GM11168 (cell line): ENCODE results near the gene SFXN5.
"Not testable (repeated sequence)": the region's sequence is repeated elsewhere in the genome, so short reads cannot be mapped to it uniquely, and the experiment has no call there.

Source experiments
- in situ Hi-C: fragments of 300-500 bp; cut with MboI; formaldehyde crosslinking; loops from one replicate; pipeline ENCODE4 v1.12.0; 2022; ENCODE audit warnings: low sequenced_read_pairs; ENCODE audit not compliant: unreplicated experiment

The SFXN5 gene

DNA sequence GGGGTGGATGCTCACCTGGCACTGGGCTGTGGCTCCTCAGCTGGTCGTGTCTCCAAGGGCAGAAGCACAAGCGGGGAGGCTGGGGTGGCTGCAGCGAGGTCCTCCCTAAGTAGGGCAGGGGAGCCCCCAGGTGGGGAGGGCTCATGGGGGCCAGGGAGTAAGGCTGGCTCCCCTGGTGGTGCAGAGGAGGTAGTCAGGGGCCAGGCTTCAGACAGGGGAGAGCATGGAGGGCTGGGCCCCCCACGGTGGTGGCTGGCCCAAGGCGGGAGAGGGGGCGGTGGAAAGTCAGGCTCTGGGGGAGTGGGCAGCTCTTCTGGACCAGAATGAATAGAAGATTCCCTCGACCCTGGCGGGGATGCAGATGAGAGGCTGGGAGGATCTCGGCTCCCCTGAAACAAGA lies 8.1 kb upstream of the SFXN5 start:
- in situ Hi-C loops: no loop called here

DNA sequence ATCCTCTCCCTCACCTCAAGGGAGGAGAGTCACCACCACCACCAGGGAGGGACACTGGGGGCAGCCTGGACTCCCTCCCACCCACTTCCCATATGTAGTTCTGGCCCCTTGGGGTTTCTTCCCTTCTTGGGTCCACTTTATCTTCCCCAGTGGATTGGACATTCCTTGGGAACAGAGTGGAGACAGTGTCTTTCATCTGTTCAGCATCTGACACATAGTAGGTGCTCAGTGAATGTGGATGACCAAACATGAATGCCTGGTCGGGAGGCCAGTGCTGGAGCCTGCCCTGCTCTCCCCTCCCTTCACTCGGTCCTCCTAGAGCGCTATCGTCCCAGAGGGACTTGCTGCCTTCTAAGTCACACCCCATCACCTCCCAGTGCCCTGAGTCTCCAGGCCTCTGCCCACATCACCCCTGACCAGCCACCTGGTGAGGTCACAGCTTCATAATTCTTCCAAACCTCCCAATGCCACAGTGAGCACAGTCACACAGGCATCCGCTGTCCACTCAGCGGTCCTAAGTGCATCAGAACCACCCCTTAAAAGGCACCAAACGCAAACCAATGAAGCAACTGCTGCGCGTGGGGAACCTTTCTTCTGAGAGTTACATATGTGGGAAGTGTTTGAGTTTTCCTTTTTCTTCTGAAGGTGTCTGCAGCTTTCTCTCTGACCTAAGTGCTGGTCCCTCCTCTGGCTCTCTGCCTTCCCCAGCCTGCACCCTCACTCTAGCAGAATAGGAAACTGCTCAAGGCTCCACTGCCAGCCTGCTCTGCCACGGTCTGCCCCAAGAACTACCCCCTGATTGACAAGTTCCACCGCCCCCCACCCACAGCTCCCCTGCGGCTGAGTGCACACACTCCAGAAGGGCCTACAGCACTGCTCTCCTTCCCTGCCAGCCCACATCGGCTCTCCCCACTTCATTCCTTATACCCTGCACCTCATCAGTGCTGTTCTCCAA lies 7.2 kb upstream of the SFXN5 start:
- in situ Hi-C loops: no loop called here

DNA sequence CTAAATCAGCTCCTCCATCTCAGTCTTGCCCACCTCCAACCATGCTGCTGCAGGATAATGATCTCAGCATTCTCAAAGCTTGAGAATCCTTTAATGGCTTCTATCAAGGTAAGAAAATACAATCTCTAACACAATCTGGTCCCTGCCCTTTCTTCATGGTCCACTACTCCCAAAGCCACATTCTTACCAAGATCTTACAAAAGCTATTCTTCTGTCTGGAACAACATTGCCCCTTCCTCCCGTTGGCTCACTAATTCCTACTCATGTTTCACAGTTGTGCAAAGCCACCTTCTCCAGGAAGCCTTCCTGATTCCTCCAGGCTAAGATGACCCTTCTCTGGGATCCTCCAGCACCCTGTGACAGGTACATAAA lies 5.9 kb upstream of the SFXN5 start:
- in situ Hi-C loops: no loop called here

DNA sequence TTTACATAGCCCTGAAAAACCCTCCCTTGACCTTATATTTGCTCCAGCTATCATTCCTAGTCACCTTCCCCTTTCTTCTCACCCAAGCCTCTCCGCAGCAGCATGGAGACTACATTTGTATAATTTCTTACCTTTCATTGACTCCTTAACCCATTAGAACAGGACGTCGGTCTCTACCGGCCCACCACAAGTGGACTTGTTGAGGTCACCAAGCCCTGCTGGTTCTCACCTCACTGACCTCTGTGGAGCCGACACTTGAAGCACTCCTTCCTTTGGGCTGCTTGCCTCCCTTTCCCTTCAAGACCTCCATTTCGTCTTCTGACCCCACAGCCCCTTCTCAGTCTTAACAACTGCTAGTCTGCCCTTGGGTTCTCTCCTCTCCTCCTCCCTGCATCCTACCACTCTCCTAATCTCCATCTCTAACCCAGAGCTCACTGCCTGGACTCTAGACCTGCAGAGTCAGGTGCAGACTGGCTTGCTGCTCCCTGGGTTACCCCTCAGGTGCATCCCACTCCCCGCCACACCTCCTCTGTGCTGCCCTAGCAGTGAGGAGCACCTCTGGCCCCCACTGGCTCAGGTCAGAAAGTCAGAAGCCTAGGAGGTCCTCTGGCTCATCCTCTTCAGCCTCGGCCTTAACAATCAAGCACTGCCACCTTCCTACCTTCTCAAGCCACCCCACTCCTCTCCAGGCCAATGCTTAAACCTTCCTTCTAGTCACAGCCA lies 5.3 kb upstream of the SFXN5 start:
- in situ Hi-C loops: no loop called here

DNA sequence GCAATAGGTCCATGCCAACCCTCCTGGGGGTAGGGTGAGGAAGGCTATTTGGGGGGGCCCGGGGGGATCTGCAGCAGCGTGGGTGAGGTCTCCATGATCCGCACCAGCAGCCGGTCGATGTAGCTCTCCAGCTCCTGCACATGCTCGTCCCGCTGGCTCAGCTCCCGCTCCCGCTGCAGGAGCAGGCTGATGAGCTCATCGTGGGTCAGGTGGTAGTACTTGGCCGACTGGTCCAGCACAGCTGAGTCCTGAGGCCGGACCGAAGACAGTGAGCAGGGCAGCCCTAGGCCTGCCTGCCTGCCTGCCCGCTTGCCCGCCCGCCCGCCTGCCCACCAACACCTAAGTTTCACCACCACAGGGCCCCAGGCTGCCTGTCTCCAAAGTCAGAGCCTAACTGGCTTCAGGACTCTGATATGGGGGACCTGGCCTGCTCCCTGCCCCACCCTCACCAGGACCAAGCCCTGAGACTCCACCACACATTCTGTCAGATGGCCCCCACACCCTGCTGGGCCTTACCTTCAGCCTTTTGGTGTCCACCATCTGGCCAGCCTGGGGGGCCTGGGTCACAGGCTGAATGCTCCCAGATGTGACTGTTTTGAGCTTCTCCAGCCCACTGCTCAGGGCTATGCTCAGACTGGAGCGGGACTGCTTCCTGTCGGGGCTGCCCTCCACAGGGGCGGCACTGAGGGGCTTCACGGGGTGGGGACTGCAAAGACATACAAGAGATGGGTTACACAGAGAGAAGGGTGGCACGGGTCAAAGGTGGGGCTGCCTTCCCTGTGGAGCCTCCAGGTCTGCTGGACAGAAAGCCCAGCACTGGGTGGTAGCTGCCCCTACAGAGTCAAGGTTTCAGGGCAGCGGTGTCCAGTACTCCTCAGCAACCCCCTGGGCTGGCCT lies 4.2 kb upstream of the SFXN5 start:
- in situ Hi-C loops: no loop called here

DNA sequence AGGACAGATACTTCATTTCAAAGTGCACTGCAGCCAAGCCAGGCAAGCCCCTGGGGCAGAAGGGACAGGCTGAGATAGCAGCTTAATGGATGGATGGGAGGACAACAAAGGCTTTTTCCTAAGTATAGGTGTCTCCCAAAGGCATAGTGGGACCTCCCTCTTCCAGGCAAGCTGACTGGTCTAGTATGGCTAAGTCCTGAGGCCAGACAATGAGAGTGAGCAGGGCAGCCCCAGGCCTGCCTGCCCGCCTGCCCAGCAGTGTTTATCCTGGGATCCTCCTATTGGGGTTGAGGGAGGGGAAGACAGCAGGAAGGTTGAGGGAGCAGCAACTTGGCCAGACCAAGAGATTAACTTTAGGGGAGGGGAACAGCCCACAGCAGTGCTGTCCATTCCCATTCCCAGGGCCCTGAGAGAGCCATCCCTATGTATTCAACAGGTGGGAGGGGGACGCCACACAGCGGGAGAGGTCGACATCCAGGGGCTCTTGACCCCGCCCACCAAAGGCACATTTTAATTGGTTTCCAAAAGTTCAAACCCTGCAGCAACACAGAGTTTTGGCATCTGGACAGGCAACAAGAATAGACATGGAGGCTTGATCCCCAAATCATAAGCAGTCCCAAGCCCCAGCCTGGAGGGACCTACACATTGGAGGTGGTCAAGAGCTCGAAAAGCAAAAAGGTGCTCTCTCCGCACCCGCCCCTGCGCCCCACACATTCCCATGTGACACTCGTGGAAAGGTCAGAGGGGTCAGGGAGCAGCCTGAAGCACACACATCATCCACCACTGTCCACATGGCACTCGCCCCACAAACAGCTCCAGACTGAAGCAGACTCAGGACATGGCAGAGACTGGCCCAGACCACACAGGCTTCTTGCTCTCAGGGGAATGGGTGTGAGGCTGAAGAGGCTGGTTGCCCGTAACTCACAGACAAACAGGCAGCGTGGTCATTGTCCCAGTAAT lies 2.9 kb upstream of the SFXN5 start:
- in situ Hi-C loops: no loop called here

DNA sequence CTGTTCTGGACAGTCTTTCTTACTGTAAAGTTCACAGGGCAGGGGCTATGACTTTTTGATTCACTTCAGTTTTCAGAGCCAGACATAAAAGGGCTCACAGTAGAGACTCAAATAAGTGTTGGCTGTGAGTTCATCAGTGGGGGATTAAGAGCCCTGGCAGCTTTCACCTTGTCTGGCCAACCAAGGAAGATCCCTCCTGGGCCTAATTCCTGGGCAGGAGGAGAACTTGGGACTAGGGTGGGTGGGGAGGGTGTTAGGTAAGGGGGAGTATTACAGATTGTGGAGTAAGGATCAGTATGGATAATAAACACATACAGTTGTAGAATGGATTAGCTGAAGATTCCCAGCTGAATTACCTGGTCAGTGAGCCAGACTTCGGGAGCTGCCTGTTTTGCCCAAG lies 904 bp upstream of the SFXN5 start:
- in situ Hi-C loops: no loop called here

DNA sequence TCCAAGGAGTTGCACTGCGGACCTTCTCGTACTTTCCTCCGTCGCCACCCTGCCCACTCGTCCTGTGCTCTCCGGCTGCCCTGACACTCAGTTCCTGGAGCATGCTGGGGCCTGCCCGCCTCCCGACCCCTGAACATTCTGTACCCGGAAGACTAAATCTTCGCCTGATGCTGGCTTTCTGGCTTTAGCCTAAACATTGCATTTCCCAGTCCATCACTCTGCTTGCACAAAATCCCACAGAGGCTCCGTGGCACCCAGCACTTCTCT lies 550 bp upstream of the SFXN5 start:
- in situ Hi-C loops: no loop called here

DNA sequence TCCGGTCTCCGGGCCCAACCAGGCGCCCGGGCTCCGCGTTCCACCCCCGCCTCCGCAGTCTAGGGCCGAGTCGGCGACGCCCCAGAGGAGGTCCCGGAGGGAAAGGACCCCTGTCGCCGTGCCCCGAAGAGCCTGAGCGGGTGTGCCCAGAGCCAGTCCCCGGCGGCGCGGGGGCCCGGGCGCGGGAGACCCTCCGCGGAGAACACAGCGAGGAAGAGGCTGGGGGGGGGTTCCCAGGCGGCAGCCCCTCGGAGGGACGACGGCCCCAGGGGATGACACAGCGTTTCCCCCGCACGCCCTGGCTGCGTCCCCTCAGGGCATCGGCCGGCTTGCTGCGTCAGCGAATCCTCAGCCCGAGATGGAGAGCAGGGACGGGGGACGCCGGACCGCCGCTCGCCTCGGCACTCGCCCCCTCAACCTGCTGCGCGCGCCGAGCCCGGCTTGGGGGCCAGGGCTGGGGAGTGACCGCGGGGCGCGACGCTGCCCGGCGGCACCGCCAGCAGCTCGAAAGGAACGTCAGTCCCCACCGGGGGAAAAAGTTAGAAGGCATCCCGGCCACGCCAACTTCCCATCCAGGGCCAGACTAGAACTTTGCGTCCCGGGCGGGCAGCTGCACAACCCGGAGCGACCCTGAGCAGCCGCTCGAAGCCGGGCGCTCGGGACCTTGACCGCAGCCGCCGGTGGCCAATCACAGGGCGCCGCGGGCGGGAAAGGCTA lies 711 bp downstream of the SFXN5 start:
- in situ Hi-C loops: no loop called here

DNA sequence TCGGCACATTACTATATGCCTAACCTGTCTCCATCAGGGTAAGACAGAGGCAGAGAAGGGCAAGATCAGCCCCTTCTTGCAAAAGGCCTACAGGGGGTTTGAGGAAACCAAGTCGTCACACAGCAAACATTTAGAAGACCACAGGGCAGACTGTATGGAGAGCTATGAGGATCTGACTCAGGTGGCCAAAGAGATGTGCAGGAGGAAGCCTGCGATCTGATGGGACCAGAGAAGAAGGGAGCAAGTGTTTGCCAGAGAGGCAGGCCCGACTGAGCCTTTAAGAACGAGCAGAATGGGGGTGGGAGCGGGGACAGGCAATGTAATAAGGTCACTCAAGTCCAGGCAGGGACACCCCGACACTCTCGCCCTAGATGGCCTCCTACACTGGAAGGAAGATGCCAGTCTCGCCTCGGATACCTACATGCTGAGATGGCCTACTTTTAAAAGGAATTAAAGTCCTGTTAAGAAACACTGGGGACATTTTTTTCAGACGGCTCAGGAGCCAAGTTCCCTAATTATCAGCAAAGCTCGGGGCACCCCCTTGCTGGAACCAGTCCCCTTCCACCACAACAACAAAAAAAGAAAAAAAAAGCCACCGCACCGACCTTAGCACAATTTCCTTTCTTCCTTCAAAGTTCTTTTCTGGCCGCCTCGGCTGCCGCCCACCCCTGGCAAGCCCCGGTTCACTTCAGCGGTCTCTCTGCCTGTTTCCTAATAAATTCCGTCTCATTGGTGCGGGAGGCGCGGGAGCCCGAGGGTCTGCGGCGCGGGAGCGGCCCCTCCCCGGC lies 1.5 kb downstream of the SFXN5 start:
- in situ Hi-C loops: no loop called here

DNA sequence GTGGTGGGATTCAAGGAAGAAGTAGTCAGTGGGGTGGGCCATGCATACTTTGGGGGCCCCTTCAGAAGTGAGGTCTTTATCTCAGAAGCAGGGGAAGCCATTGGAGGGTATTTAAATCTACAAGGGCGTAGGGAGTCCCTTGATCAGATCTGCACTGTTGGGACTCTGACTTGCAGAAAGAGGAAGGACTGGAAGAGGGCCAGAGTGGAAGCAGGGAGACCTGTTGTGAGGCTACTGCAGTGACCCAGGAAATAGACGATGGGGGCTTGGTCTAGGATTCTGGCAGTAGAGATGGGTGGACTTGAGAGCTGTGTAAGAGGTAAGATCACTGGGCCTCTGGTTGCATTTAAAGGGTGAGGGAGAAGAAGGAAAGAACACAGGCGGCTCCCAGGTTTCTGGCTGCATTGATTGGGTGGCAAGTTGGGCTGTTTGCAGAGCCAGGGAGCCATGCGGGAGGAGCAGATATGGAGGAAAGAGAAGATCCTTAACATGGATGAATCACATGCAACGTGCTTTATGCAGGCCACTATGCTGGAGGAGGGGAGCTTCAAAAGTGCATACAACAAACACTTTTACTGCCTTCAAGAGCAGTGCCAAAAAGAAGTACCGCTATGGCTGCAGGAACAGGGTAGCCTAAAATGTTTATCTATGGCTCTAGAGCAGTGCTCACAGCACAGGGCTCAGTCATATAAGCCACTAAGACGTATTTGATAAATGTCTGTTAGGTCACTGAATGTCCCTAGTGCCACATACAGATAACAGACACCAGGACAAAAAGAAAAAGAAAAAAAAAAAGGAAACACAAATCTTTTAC lies 2.3 kb downstream of the SFXN5 start:
- in situ Hi-C loops: no loop called here

DNA sequence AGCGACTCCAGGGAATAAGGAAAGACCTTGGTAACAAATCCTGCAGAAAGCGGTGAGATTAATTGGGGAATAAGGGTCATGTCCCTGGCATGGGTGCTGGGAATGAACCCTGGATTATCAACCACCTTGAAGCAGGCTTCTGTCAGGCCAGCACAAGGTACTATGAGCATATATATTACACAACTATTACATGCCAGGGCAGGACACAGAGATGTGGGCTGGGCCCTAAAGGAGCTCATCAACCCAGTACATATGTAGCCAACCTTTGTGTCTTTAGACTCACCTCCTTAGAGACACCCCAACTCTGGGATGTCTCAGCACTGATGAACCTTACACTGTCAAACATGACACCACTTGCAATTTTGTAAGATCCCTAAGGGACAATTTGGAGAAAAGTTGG lies 3.4 kb downstream of the SFXN5 start:
- in situ Hi-C loops: no loop called here

DNA sequence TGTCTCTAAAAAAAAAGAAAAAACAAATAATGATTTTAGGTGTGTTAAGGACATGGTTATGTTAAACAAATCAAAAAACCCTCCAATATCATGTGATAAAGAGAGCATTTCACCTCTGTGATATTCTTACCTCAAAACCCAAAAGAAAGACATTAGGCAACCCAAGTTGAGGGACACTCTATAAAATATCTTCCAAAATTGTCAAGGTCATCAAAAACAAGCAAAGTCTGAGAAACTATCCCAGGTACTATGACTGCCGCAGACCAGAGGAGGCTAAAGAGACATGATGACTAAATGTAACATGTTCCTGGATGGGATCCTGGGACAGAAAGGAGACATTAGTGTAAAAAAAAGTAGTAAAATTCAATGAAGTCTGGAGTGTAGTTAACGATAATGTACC lies 4.5 kb downstream of the SFXN5 start:
- in situ Hi-C loops: no loop called here

DNA sequence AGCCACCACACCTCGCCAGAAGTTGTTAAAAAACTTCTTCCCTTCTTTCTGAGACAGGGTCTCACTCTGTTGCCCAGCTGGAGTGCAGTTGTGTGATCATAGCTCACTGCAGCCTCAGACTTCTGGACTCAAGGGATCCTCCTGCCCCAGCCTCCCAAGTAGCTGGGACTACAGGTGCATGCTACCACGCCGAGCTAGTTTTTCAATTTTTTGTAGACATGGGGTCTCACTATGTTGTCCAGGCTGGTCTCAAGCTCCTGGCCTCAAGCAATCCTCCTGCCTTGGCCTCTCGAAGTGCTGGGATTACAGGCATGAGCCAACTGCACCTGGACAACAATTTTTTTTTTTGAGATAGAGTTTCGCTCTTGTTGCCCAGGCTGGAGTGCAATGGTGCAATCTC lies 6.4 kb downstream of the SFXN5 start:
- in situ Hi-C loops: not testable (repeated sequence)

DNA sequence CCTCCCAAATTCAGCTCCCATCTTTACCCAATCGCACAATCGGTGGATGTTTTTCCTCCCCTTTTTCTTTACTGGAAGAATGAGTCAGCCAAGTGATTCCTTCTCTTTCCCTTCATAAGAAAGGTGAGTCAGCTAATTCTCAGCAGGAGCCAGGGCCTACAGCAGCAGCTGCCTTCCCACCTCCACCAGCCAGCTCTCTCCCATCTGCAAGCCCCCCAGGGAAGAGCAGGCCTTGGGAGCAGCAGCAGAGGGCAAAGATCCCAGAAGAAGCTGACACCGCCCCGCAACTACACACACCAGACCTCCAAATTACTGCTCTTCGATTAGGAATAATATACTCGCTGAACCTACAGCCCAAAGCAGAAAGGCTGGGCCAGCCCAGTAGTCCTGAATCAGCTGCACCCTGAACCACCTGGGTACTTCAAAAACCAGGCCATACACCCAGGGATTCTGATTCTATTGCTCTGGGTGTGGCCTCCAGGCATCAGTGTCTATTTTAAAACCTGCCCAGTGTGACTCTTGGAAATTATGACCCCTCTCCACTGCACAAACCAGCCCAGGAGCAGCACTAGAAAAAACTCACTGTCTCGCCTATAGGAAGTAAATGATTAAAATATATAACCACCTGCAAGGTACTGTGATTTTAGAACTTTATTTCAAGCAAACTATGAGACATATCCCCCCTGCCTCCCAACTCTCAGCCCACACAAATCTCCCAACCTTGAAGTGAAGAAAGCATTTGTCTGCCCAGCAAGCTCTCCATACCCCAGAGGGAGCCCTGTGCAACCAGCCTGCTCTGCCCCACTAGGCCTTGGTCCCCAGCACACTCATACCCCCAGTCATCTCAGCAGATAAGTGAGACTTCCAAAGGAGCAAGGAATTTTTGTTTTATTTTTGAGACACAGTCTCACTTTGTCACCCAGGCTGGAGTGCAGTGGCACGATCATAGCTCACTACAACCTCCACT lies 7.3 kb downstream of the SFXN5 start:
- in situ Hi-C loops: no loop called here

DNA sequence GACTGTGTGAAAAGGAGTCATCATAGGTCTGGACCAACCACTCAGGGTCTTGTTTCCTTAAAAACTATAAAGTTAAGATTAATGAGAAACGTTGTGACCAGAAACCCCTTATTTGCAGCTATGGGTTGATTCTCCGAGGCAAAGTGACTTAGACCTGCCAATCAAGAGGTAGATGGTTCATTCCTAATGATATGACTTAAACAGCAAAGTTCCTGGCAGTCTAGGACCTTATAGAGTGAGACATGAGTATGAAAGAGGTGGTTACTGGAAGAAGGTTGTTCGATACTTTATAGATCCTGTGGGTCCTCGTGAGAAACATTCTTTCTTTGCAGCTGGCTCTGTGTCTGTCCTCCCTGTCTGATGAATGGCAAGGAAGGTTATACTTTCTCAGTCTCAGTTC lies 8.0 kb downstream of the SFXN5 start:
- in situ Hi-C loops: no loop called here

DNA sequence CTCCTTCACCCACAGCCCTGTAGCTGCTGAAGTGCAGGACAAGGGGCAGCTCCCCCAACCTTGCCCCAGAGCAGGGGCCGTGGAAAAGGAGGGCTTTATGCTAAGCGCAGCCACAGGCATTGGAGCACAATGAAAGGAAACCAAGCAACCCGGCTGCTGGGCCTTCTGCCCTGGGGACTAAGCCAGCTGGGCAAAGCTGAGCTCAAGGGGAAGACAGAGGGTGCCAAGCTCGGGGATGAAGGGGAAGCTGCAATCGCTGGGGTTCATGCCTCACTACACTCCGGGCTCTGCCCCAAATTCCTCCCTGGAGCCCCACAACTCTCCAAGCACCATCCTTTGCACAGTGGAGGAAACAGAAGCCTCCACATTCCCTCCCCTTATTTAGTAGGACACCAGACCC lies 12.4 kb downstream of the SFXN5 start:
- in situ Hi-C loops: no loop called here
